Psoas muscle (tissue), 8 donors: ENCODE data around the gene RUBCNL. TPM values are rescaled to one million over a fixed set of nuclear protein-coding genes. Genes with fewer than 3 reads are reported as not detected.
"Not testable (repeated sequence)": the region's sequence is repeated elsewhere in the genome, so short reads cannot be mapped to it uniquely, and the experiment has no call there.

Experiments used
- ATAC-seq, 4 donors: fragments of 200-7000 bp; cut with Tn5 transposase; one replicate each; pipeline ENCODE4 v1.9.1; 2020; ENCODE audit warnings: moderate library complexity in 3 of 4, mild to moderate bottlenecking in 2 of 4
- DNase-seq, 2 donors: peaks; one replicate each; pipeline ENCODE4 v3.0.0-alpha.2; 2020
- H3K27ac ChIP-seq: fragments of 200-600 bp; one replicate; pipeline ENCODE4 v1.8.0; 2022
- H3K27me3 ChIP-seq, 3 donors: fragments of 200-600 bp in 1 of 3; one replicate each; pipeline versions ENCODE4 v1.6.1 to v1.8.0; 2013 to 2022; ENCODE audit warnings: low read length in 2 of 3, mild to moderate bottlenecking in 2 of 3, moderate library complexity in 1 of 3; ENCODE audit not compliant: insufficient read depth in 3 of 3
- H3K36me3 ChIP-seq, 2 donors: fragments of 200-600 bp in 1 of 2; one replicate each; pipeline versions ENCODE4 v1.6.1 to v1.8.0; 2013 to 2022; ENCODE audit warnings: low read depth in 1 of 2, mild to moderate bottlenecking in 1 of 2, moderate library complexity in 1 of 2; ENCODE audit not compliant: insufficient read depth in 1 of 2
- H3K4me1 ChIP-seq: fragments of 200-600 bp; one replicate; pipeline ENCODE4 v1.8.0; 2022
- H3K4me3 ChIP-seq: fragments of 200-600 bp; one replicate; pipeline ENCODE4 v1.8.0; 2022; ENCODE audit warnings: mild to moderate bottlenecking
- H3K9me3 ChIP-seq: fragments of 200-600 bp; one replicate; pipeline ENCODE4 v1.8.0; 2022
- WGBS, 3 donors: extraction: QIAGEN DNeasy Blood & Tissue Kit; methylation state at CpG; one replicate each; pipeline versions ENCODE4 v1.1.6 to v1.1.7; 2013; 5-methylcytosine and 5-hydroxymethylcytosine counted together
- intact Hi-C, 2 donors: fragments of 100-400 bp; cut with DNase I; formaldehyde crosslinking; loops; one replicate each; pipeline versions ENCODE4 v1.11.0 to v1.14.2; 2022
- polyA plus RNA-seq, 3 donors: library from polyadenylated mRNA; stranded (reverse); fragments of 200-250 nt; gene quantifications; one replicate each; pipeline ENCODE4 v1.2.3, GENCODE V29; 2013
- total RNA-seq, 4 donors: library from RNA; stranded (reverse); fragmentation: NEBNext Ultra II Directional in 2 of 4; extraction: Animal tissue kit (Norgen Biotek cat#: 25700) in 2 of 4; gene quantifications; one replicate each; pipeline versions ENCODE4 v1.2.1 to v1.2.4, GENCODE V29; 2021 to 2023
- TF ChIP-seq, protein P1 (sequence below): fragments of 200-600 bp; IDR thresholded peaks from one replicate; pipeline ENCODE4 v1.8.0; 2022; ENCODE audit warnings: antibody characterized with exemption
- donor health status: healthy with polysubstance abuse.
- donor health status: DM: no; HTN: no; CAD: no; lungs with moderate emphysema.
- donor health status: Bipolar disorder and iron deficiency.
- donor health status: healthy.
- donor health status: DM: yes; HTN: yes; CAD: no.
- donor health status: DM: no; HTN: no; CAD: no.
- donor health status: DM: no; HTN: no; CAD: no.
- donor health status: DM: yes; HTN: yes; CAD: no.

The RUBCNL gene
- total and polyA plus RNA-seq, 7 donors = 0.06 to 1.1 (median 0.76) TPM

DNA sequence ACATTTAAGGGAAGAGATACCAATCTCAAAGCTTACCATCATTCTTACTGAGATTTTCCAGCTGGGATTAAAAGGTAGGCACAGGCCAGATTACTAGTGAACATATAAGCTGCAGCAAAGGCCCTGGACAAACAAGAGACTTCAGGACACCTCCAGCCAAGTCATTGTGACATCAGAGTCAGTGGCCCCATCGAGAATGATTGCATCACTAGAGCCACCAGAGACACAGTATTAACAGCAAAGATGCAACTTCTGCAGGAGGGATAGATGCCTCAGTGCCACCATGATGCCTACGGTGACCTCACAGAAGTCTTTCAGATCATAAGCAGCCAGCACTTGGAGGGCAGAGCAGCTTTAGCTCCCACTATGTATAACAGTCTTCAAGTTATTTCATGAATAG, 8.6 kb downstream of the RUBCNL start:
- Histone ChIP-seq H3K27ac (no peak overlapping the region), H3K36me3 (no peaks in the 10 kb centered on the region), H3K27me3 (peaks cover 0 to 3% (median 0%) of the 10 kb centered on the region in 3 donors), H3K9me3 (no peaks in the 10 kb centered on the region), H3K4me3 (no peak overlapping the region), H3K4me1 (no peaks in the 10 kb centered on the region)
- no peak for ATAC-seq
- intact Hi-C loops = no loop called here
- WGBS, 3 donors = 75 to 88% (median 77%) methylated on average over 2 of the region's 2 CpGs
- TF ChIP-seq, protein P1, sequence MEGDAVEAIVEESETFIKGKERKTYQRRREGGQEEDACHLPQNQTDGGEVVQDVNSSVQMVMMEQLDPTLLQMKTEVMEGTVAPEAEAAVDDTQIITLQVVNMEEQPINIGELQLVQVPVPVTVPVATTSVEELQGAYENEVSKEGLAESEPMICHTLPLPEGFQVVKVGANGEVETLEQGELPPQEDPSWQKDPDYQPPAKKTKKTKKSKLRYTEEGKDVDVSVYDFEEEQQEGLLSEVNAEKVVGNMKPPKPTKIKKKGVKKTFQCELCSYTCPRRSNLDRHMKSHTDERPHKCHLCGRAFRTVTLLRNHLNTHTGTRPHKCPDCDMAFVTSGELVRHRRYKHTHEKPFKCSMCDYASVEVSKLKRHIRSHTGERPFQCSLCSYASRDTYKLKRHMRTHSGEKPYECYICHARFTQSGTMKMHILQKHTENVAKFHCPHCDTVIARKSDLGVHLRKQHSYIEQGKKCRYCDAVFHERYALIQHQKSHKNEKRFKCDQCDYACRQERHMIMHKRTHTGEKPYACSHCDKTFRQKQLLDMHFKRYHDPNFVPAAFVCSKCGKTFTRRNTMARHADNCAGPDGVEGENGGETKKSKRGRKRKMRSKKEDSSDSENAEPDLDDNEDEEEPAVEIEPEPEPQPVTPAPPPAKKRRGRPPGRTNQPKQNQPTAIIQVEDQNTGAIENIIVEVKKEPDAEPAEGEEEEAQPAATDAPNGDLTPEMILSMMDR = no peak
- DNase-seq = no peak

DNA sequence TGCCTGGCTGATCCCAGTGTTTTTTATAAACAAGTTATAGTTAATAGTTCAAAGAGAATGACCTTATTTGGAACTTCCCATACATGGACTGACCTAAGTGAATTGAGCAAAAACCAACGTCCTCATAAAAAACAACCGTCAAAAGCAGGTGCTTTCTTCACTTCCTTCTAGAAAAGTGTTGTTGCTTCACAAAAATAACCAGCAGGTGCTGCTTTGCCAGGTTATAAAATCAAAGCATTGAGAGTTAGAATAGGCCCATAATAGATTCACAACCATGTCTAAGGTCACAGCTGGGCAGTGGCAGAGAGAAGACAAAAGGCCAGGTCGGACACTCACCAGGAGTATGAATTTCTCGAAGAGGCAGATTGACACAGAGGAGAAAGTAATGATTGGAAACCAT, 9.5 kb downstream of the RUBCNL start:
- ATAC-seq (no peak), DNase-seq (no peak)
- TF ChIP-seq, protein P1 = no peak
- 83 to 85% (median 83%) methylated on average over 4 of the region's 4 CpGs for WGBS, 3 donors
- Histone ChIP-seq H3K27ac (no peak overlapping the region), H3K9me3 (no peaks in the 10 kb centered on the region), H3K4me3 (no peak overlapping the region), H3K4me1 (no peaks in the 10 kb centered on the region), H3K36me3 (no peaks in the 10 kb centered on the region), H3K27me3 (no peaks in the 10 kb centered on the region)
- intact Hi-C loops = no loop called here

DNA sequence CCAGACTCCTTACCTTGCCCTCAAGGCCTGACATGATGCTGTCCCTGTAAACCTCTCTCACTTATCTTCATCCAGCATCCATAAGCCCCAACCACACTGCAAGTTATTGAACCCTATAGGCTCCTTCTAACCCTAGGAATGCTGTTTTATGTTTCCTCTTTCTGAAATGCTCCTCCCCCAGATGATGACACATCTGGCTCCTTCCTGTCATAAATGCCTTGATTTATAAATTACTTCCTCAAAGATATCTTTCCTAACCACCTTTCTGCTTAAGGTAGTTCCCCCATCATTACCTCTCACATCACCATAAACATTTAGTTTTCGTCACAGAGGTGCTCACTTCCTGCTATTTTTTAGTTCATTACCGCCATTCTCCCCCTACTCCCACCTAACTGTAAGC, 12.3 kb downstream of the RUBCNL start:
- no peak for DNase-seq
- no peak for ATAC-seq
- 94 to 96% (median 95%) methylated on average over 2 of the region's 2 CpGs for WGBS, 3 donors
- Histone ChIP-seq H3K4me3 (no peak overlapping the region), H3K4me1 (no peaks in the 10 kb centered on the region), H3K36me3 (no peaks in the 10 kb centered on the region), H3K27me3 (no peaks in the 10 kb centered on the region), H3K27ac (no peak overlapping the region), H3K9me3 (no peaks in the 10 kb centered on the region)
- TF ChIP-seq, protein P1 = no peak
- intact Hi-C loops = no loop called here

DNA sequence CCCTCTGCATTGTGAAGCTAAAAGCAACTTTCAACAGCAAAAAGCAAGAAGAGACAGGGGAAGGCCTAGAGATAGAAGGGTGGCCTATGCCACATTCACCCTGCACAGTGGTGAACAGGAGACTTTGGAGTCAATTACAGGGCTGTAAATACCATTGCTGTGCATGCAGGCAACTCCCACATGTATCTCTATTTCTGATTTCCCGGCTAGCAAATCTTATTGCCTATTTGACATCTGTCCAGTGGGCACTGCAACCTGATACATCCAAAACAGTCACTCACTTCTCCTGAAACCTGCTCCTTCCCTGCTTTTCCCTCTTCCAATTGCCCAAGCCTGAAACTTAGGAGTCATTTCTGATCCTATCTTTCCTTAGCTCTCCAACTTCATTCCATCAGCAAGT, 13.4 kb downstream of the RUBCNL start:
- no peaks in the 10 kb centered on the region for H3K4me1 ChIP-seq
- ATAC-seq = no peak

DNA sequence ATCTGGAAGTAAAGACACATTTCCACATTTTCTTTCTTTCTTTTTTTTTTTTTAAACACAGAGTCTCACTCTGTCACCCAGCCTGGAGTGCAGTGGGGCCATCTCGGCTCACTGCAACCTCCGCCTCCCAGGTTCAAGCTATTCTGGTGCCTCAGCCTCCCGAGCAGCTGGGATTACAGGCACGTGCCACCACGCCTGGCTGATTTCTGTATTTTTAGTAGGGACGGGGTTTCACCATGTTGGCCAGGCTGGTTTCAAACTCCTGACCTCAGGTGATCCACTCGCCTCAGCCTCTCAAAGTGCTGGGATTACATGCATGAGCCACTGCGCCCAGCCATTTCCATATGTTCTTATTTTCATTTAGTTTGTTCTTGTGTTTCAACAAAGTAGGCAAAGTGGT, 14.1 kb downstream of the RUBCNL start:
- H3K9me3 ChIP-seq, H3K27ac ChIP-seq, intact Hi-C loops, H3K27me3 ChIP-seq, H3K4me1 ChIP-seq, H3K4me3 ChIP-seq, ATAC-seq, H3K36me3 ChIP-seq, DNase-seq: not testable (repeated sequence)
- 71 to 84% (median 82%) methylated on average over 8 of the region's 8 CpGs for WGBS, 3 donors

More for the DNA sequence above, 13.4 kb downstream of the RUBCNL start:
- Histone ChIP-seq H3K9me3 (no peaks in the 10 kb centered on the region), H3K4me3 (no peak overlapping the region), H3K27ac (no peak overlapping the region), H3K27me3 (no peaks in the 10 kb centered on the region), H3K36me3 (no peaks in the 10 kb centered on the region)
- intact Hi-C loops = no loop called here
- DNase-seq = no peak
- WGBS, 3 donors = 17 to 20% (median 19%) methylated on average over 1 of the region's 1 CpG
- TF ChIP-seq, protein P1 = no peak
